Hepatocyte (in vitro differentiated cells): ENCODE results near the gene MRGPRF.

Experiments used
- CTCF ChIP-seq: fragments of 200-600 bp; sonication (generic); IDR thresholded peaks from 2 replicates; pipeline ENCODE4 v1.5.1; 2016; ENCODE audit warnings: antibody characterized with exemption, mild to moderate bottlenecking; ENCODE audit not compliant: poor library complexity
- EZH2 ChIP-seq: fragments of 200-600 bp; sonication (generic); IDR thresholded peaks from 2 replicates; pipeline ENCODE4 v1.6.1; 2016; ENCODE audit warnings: antibody characterized with exemption, mild to moderate bottlenecking, borderline replicate concordance

GRCh38 chr11:69012092-69013008, 696 bp downstream of the MRGPRF start:
- TF ChIP-seq CTCF (no peak), EZH2 (no peak)
